Activated CD8-positive, alpha-beta memory T cell treated with anti-CD3 and anti-CD28 coated beads, Interleukin-2, amount 50 U/mL, for 1 hour (primary cell): Measurements from ENCODE around the gene WLS.

Source experiments
- DNase-seq: peaks from one replicate; pipeline ENCODE4 v3.0.0-alpha.2; 2020; ENCODE audit errors: extremely low read depth

The WLS gene

GRCh38 chr1:68085752-68086151, 146.6 kb downstream of the WLS start:
- no peak for DNase-seq

GRCh38 chr1:68083686-68084085, 148.6 kb downstream of the WLS start:
- DNase-seq: no peak

GRCh38 chr1:68081775-68082283, 150.5 kb downstream of the WLS start:
- no peak for DNase-seq

GRCh38 chr1:68078647-68079046, 153.7 kb downstream of the WLS start:
- DNase-seq: no peak
